DMS53 (cell line): Measurements from ENCODE around the gene CCND2.
"Not testable (repeated sequence)": the region's sequence is repeated elsewhere in the genome, so short reads cannot be mapped to it uniquely, and the experiment has no call there.

Experiments used
- DNase-seq: peaks from one replicate; lab custom pipeline; 2025; lab: John Stamatoyannopoulos, UW

Gene CCND2

GRCh38 chr12:4273652-4274395 lies at the start of gene CCND2:
CCND2 (plus strand) TSS chr12:4273762; CDS start chr12:4274041, 279 bp downstream.
- peak; percentile 100 for DNase-seq

- DNase-seq: no peak
These were observed 49.2 kb upstream of the CCND2 start for GRCh38 chr12:4224206-4224889.

GRCh38 chr12:4225571-4225970 lies 48.0 kb upstream of the CCND2 start:
- DNase-seq: no peak

- DNase-seq: no peak
These were observed 46.5 kb upstream of the CCND2 start for GRCh38 chr12:4227046-4227445.

- DNase-seq: no peak
These were observed 45.4 kb upstream of the CCND2 start for GRCh38 chr12:4228122-4228580.

GRCh38 chr12:4230526-4230925 lies 43.0 kb upstream of the CCND2 start:
- DNase-seq: no peak

GRCh38 chr12:4238577-4238976 lies 35.0 kb upstream of the CCND2 start:
- no peak for DNase-seq

- DNase-seq: no peak
These were observed 33.8 kb upstream of the CCND2 start for GRCh38 chr12:4239746-4240145.

- no peak for DNase-seq
These were observed 33.3 kb upstream of the CCND2 start for GRCh38 chr12:4240161-4240783.

GRCh38 chr12:4240981-4241380 lies 32.6 kb upstream of the CCND2 start:
- DNase-seq: no peak

GRCh38 chr12:4241592-4241991 lies 32.0 kb upstream of the CCND2 start:
- no peak for DNase-seq

- no peak for DNase-seq
These were observed 31.0 kb upstream of the CCND2 start for GRCh38 chr12:4242595-4242994.

GRCh38 chr12:4243091-4243490 lies 30.5 kb upstream of the CCND2 start:
- DNase-seq: no peak

GRCh38 chr12:4243491-4244100 lies 30.0 kb upstream of the CCND2 start:
- DNase-seq: not testable (repeated sequence)

GRCh38 chr12:4244868-4245267 lies 28.7 kb upstream of the CCND2 start:
- DNase-seq: no peak

- DNase-seq: no peak
These were observed 28.1 kb upstream of the CCND2 start for GRCh38 chr12:4245446-4245845.

- DNase-seq: no peak
These were observed 27.4 kb upstream of the CCND2 start for GRCh38 chr12:4246116-4246515.

- no peak for DNase-seq
These were observed 22.9 kb upstream of the CCND2 start for GRCh38 chr12:4250691-4251090.

- DNase-seq: no peak
These were observed 22.2 kb upstream of the CCND2 start for GRCh38 chr12:4251216-4251891.

GRCh38 chr12:4251967-4252366 lies 21.6 kb upstream of the CCND2 start:
- no peak for DNase-seq

- DNase-seq: no peak
These were observed 21.0 kb upstream of the CCND2 start for GRCh38 chr12:4252601-4253000.
